ENCODE data around the gene PLAGL2. TPM values are rescaled to one million over a fixed set of nuclear protein-coding genes. Genes with fewer than 3 reads are reported as not detected.

PLAGL2 gene
- polyA plus RNA-seq, 4 donors, result 14.5 to 22.2 (median 21.2) TPM

- DNase-seq (ENCODE audit: low read depth in 4 of 4, low spot score in 3 of 4), result peak; percentile 23 to 40 (median 36)
Measured at GRCh38 chr20:32155017-32155981, 52.2 kb downstream of the PLAGL2 start.

DNA sequence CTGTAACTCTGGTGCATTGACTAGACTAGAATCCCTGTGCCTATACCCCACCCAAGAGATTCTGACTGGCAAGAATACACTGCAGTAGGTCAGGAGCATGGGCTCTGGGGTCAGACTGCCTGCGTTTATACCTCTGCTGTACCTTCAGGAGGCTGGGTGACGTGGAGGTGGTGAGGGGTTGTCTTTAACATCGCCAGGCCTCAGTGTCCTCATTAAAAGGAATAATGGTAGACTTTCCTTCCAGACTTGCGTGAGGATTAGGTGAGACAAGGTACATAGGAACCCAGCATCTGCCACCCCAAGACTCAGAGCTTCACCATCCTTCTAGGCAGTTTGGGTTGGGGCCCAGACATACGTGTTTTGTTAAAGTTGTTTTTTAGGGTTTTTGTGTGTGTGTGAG, 53.8 kb downstream of the PLAGL2 start:
- no peak for DNase-seq (ENCODE audit: low read depth in 4 of 4, low spot score in 3 of 4)

DNA sequence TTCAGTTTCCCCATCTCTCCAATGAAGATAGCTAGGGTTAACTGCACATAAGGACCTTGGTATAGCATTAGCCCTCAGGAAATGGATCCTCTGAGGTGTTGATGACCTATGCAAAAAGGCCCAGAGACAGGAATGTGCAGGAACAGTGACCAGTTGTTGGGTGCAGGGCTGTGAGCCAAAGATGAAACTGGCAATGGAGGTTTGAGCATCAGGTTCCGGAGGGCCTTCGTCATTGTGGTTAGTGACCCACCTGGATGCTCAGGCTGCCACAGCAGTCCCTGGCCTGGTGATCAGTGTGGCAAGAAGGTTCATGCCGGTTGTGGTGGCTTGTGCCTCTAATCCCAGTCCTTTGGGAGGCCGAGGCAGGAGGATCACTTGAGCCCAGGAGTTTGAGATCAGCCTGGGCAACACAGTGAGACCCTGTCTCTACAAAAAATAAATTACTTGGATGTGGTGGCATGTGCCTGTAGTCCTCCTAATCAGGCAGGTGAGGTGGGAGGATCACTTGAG, 54.3 kb downstream of the PLAGL2 start:
- no peak for DNase-seq (ENCODE audit: low read depth in 4 of 4, low spot score in 3 of 4)

- no peak for DNase-seq (ENCODE audit: low read depth in 4 of 4, low spot score in 3 of 4)
Measured at GRCh38 chr20:32152421-32153155, 55.0 kb downstream of the PLAGL2 start.

- DNase-seq (ENCODE audit: low read depth in 4 of 4, low spot score in 3 of 4), result no peak
Measured at GRCh38 chr20:32150291-32150848, 57.2 kb downstream of the PLAGL2 start.

GRCh38 chr20:32149566-32150170, 57.9 kb downstream of the PLAGL2 start:
- DNase-seq (ENCODE audit: low read depth in 4 of 4, low spot score in 3 of 4), result no peak

- DNase-seq (ENCODE audit: low read depth in 4 of 4, low spot score in 3 of 4), result no peak
Measured at GRCh38 chr20:32144898-32145662, 62.5 kb downstream of the PLAGL2 start.

DNA sequence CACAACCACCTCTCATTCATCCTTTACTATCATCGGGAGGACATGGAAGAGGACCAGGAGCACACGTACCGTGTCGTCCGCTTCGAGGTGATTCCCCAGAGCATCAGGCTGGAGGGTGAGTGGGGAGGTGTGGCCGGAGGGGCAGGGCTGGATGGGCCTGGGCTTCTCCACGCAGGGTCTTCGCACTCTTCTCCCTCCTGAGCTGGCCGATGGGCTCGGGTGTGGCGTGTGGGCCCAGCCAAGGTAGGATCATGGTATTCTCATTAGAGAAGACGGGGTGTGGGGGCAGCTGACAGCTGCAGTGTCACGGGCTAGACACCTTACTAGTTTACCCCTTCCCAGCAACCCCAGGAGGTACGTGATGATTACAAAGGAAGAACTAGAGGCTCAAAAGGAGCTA, 64.6 kb downstream of the PLAGL2 start:
- no peak for DNase-seq (ENCODE audit: low read depth in 4 of 4, low spot score in 3 of 4)

Other genes with a start within 250 kb of the PLAGL2 start
- gene XKR7, start 239.6 kb downstream of the PLAGL2 start, polyA plus RNA-seq (ENCODE audit: insufficient read length in 4 of 4), result under 1 TPM; 0.20 to 0.47 (median 0.33) TPM
- gene CCM2L, start 197.3 kb downstream of the PLAGL2 start, polyA plus RNA-seq (ENCODE audit: insufficient read length in 4 of 4), result 1 to 10 TPM; 3.7 to 9.2 (median 6.4) TPM
- 1 to 10 TPM; 2.3 to 6.7 (median 2.6) TPM for gene HCK, start 155.5 kb downstream of the PLAGL2 start, polyA plus RNA-seq (ENCODE audit: insufficient read length in 4 of 4)
- gene TM9SF4, start 98.0 kb downstream of the PLAGL2 start, polyA plus RNA-seq (ENCODE audit: insufficient read length in 4 of 4), result 10 to 100 TPM; 67.1 to 69.1 (median 67.9) TPM
- gene POFUT1, start 137 bp upstream of the PLAGL2 start, polyA plus RNA-seq (ENCODE audit: insufficient read length in 4 of 4), result 10 to 100 TPM; 42.3 to 49.6 (median 45.9) TPM
- gene KIF3B, start 69.9 kb upstream of the PLAGL2 start, polyA plus RNA-seq (ENCODE audit: insufficient read length in 4 of 4), result 10 to 100 TPM; 30.4 to 49.5 (median 40.1) TPM
- gene ASXL1, start 150.6 kb upstream of the PLAGL2 start, polyA plus RNA-seq (ENCODE audit: insufficient read length in 4 of 4), result 10 to 100 TPM; 59.5 to 76.0 (median 67.6) TPM